ENCODE measurements around the gene GDF10.

The GDF10 gene

GRCh38 chr10:47348661-47349470 lies 48.9 kb downstream of the GDF10 start:
- H3K4me3 ChIP-seq (replicated peaks; ENCODE audit: low read depth, low read length): no peak overlapping the region
- DNase-seq (ENCODE audit: extremely low read depth, low read depth): no peak
- no peak for TF ChIP-seq CTCF (IDR thresholded peaks at IDR 0.05; ENCODE audit: low read depth, low read length, missing control alignments)

GRCh38 chr10:47349516-47349915 lies 49.5 kb downstream of the GDF10 start:
- H3K4me3 ChIP-seq (replicated peaks; ENCODE audit: low read depth, low read length): no peak overlapping the region
- DNase-seq (ENCODE audit: extremely low read depth, low read depth): no peak
- TF ChIP-seq CTCF (IDR thresholded peaks at IDR 0.05; ENCODE audit: low read depth, low read length, missing control alignments): no peak

- no peak for TF ChIP-seq CTCF (IDR thresholded peaks at IDR 0.05; ENCODE audit: low read depth, low read length, missing control alignments)
- no peak overlapping the region for H3K4me3 ChIP-seq (replicated peaks; ENCODE audit: low read depth, low read length)
- DNase-seq (ENCODE audit: extremely low read depth, low read depth): no peak
These were observed 50.0 kb downstream of the GDF10 start for GRCh38 chr10:47349941-47350371.

GRCh38 chr10:47350671-47351640 lies 51.0 kb downstream of the GDF10 start:
- no peak for TF ChIP-seq CTCF (IDR thresholded peaks at IDR 0.05; ENCODE audit: low read depth, low read length, missing control alignments)
- no peak for DNase-seq (ENCODE audit: extremely low read depth, low read depth)
- no peak overlapping the region for H3K4me3 ChIP-seq (replicated peaks; ENCODE audit: low read depth, low read length)

- no peak for TF ChIP-seq CTCF (IDR thresholded peaks at IDR 0.05; ENCODE audit: low read depth, low read length, missing control alignments)
- no peak overlapping the region for H3K4me3 ChIP-seq (replicated peaks; ENCODE audit: low read depth, low read length)
- DNase-seq (ENCODE audit: extremely low read depth, low read depth): no peak
These were observed 52.2 kb downstream of the GDF10 start for GRCh38 chr10:47351899-47352815.

- DNase-seq (ENCODE audit: extremely low read depth, low read depth): no peak
- no peak overlapping the region for H3K4me3 ChIP-seq (replicated peaks; ENCODE audit: low read depth, low read length)
- TF ChIP-seq CTCF (IDR thresholded peaks at IDR 0.05; ENCODE audit: low read depth, low read length, missing control alignments): no peak
These were observed 53.4 kb downstream of the GDF10 start for GRCh38 chr10:47353351-47353750.
